ENCODE results near the gene RASSF3. TPM values are rescaled to one million over a fixed set of nuclear protein-coding genes. Genes with fewer than 3 reads are reported as not detected.

Gene RASSF3
- total and polyA plus RNA-seq, 2 experiments from 2014 or later = 20.6 to 39.6 TPM

- Histone ChIP-seq H3K4me1 (ENCODE audit: insufficient read depth) (peaks cover 12% of the 10 kb centered on the region), H3K4me3 (no peak overlapping the region), H2AFZ (peak overlapping the region; percentile 29), H3K36me3 (ENCODE audit: insufficient read depth) (no peaks in the 10 kb centered on the region), H4K20me1 (replicated peaks; ENCODE audit: insufficient read depth) (no peaks in the 10 kb centered on the region), H3K9me2 (ENCODE audit: insufficient read depth) (no peaks in the 10 kb centered on the region), H3F3A (replicated peaks; ENCODE audit: low read depth) (no peaks in the 10 kb centered on the region), H3K79me2 (replicated peaks; ENCODE audit: insufficient read depth) (no peaks in the 10 kb centered on the region), H3K27ac (ENCODE audit: low read depth) (no peak overlapping the region), H3K4me2 (no peak overlapping the region), H3K27me3 (ENCODE audit: insufficient read depth) (no peaks in the 10 kb centered on the region)
- Mint-ChIP-seq H3K9me3 (no peaks in the 10 kb centered on the region; the same call in 2 of the 3 replicates), H3K4me1 (peaks cover 29% of the 10 kb centered on the region), H3K27me3 (ENCODE audit: insufficient read depth, low read depth, poor library complexity) (peaks cover 2% of the 10 kb centered on the region), H3K4me3 (no peak overlapping the region), H3K36me3 (ENCODE audit: low read depth) (no peaks in the 10 kb centered on the region), H3K27ac (no peak overlapping the region)
- TF ChIP-seq CTCF (conservative IDR thresholded peaks at IDR 0.05; ENCODE audit: low read depth in 2 of 2) (no peak), STAT1 (IDR thresholded peaks at IDR 0.05; ENCODE audit: unreplicated experiment) (no peak), CREB1 (CRISPR knock-in tag; IDR thresholded peaks at IDR 0.05; ENCODE audit: low read depth) (no peak), ETS1 (IDR thresholded peaks at IDR 0.05) (no peak), ZNF331 (CRISPR knock-in tag; IDR thresholded peaks at IDR 0.05; ENCODE audit: low read depth) (no peak), POLR2AphosphoS5 (IDR thresholded peaks at IDR 0.05; ENCODE audit: low read depth) (no peak), ZNF114 (CRISPR knock-in tag; IDR thresholded peaks at IDR 0.05) (no peak), JUNB (IDR thresholded peaks at IDR 0.05; ENCODE audit: unreplicated experiment) (no peak), EZH2 (IDR thresholded peaks at IDR 0.05; ENCODE audit: low read depth, unreplicated experiment) (no peak), NANOG (IDR thresholded peaks at IDR 0.05; ENCODE audit: borderline replicate concordance) (no peak), EZH2phosphoT487 (IDR thresholded peaks at IDR 0.05; ENCODE audit: unreplicated experiment) (no peak)
- TF ChIP-seq, protein P1, sequence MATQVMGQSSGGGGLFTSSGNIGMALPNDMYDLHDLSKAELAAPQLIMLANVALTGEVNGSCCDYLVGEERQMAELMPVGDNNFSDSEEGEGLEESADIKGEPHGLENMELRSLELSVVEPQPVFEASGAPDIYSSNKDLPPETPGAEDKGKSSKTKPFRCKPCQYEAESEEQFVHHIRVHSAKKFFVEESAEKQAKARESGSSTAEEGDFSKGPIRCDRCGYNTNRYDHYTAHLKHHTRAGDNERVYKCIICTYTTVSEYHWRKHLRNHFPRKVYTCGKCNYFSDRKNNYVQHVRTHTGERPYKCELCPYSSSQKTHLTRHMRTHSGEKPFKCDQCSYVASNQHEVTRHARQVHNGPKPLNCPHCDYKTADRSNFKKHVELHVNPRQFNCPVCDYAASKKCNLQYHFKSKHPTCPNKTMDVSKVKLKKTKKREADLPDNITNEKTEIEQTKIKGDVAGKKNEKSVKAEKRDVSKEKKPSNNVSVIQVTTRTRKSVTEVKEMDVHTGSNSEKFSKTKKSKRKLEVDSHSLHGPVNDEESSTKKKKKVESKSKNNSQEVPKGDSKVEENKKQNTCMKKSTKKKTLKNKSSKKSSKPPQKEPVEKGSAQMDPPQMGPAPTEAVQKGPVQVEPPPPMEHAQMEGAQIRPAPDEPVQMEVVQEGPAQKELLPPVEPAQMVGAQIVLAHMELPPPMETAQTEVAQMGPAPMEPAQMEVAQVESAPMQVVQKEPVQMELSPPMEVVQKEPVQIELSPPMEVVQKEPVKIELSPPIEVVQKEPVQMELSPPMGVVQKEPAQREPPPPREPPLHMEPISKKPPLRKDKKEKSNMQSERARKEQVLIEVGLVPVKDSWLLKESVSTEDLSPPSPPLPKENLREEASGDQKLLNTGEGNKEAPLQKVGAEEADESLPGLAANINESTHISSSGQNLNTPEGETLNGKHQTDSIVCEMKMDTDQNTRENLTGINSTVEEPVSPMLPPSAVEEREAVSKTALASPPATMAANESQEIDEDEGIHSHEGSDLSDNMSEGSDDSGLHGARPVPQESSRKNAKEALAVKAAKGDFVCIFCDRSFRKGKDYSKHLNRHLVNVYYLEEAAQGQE (IDR thresholded peaks at IDR 0.05; ENCODE audit: unreplicated experiment) = no peak
- TF ChIP-seq, protein P2, sequence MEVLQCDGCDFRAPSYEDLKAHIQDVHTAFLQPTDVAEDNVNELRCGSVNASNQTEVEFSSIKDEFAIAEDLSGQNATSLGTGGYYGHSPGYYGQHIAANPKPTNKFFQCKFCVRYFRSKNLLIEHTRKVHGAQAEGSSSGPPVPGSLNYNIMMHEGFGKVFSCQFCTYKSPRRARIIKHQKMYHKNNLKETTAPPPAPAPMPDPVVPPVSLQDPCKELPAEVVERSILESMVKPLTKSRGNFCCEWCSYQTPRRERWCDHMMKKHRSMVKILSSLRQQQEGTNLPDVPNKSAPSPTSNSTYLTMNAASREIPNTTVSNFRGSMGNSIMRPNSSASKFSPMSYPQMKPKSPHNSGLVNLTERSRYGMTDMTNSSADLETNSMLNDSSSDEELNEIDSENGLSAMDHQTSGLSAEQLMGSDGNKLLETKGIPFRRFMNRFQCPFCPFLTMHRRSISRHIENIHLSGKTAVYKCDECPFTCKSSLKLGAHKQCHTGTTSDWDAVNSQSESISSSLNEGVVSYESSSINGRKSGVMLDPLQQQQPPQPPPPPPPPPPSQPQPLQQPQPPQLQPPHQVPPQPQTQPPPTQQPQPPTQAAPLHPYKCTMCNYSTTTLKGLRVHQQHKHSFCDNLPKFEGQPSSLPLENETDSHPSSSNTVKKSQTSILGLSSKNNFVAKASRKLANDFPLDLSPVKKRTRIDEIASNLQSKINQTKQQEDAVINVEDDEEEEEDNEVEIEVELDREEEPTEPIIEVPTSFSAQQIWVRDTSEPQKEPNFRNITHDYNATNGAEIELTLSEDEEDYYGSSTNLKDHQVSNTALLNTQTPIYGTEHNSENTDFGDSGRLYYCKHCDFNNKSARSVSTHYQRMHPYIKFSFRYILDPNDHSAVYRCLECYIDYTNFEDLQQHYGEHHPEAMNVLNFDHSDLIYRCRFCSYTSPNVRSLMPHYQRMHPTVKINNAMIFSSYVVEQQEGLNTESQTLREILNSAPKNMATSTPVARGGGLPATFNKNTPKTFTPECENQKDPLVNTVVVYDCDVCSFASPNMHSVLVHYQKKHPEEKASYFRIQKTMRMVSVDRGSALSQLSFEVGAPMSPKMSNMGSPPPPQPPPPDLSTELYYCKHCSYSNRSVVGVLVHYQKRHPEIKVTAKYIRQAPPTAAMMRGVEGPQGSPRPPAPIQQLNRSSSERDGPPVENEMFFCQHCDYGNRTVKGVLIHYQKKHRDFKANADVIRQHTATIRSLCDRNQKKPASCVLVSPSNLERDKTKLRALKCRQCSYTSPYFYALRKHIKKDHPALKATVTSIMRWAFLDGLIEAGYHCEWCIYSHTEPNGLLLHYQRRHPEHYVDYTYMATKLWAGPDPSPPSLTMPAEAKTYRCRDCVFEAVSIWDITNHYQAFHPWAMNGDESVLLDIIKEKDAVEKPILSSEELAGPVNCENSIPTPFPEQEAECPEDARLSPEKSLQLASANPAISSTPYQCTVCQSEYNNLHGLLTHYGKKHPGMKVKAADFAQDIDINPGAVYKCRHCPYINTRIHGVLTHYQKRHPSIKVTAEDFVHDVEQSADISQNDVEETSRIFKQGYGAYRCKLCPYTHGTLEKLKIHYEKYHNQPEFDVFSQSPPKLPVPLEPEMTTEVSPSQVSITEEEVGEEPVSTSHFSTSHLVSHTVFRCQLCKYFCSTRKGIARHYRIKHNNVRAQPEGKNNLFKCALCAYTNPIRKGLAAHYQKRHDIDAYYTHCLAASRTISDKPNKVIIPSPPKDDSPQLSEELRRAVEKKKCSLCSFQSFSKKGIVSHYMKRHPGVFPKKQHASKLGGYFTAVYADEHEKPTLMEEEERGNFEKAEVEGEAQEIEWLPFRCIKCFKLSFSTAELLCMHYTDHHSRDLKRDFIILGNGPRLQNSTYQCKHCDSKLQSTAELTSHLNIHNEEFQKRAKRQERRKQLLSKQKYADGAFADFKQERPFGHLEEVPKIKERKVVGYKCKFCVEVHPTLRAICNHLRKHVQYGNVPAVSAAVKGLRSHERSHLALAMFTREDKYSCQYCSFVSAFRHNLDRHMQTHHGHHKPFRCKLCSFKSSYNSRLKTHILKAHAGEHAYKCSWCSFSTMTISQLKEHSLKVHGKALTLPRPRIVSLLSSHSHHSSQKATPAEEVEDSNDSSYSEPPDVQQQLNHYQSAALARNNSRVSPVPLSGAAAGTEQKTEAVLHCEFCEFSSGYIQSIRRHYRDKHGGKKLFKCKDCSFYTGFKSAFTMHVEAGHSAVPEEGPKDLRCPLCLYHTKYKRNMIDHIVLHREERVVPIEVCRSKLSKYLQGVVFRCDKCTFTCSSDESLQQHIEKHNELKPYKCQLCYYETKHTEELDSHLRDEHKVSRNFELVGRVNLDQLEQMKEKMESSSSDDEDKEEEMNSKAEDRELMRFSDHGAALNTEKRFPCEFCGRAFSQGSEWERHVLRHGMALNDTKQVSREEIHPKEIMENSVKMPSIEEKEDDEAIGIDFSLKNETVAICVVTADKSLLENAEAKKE (CRISPR knock-in tag; IDR thresholded peaks at IDR 0.05) = no peak
- no peak for DNase-seq (ENCODE audit: low spot score)
- no peak for ATAC-seq
These were observed 14.2 kb upstream of the RASSF3 start for GRCh38 chr12:64595863-64596793.
